GM23338 (cell line): ENCODE data around the gene SRGN. TPM values are rescaled to one million over a fixed set of nuclear protein-coding genes. Genes with fewer than 3 reads are reported as not detected.

ENCODE experiments used
- ATAC-seq: fragments of 200-7000 bp; cut with Tn5 transposase; 3 replicates; pipeline ENCODE4 v1.9.1; 2020
- DNase-seq: peaks from one replicate; pipeline ENCODE4 v3.0.0-alpha.2; 2015; ENCODE audit warnings: low spot score
- H2AFZ ChIP-seq: fragments of 200-600 bp; sonication (generic); 2 replicates; pipeline ENCODE4 v1.8.0; 2016; ENCODE audit warnings: antibody characterized with exemption, mild to moderate bottlenecking, moderate library complexity
- H3F3A ChIP-seq: fragments of 200-600 bp; sonication (generic); replicated peaks from 2 replicates; pipeline ENCODE4 v1.8.0; 2017; ENCODE audit warnings: antibody characterized with exemption, mixed run types, low read depth
- H3K27ac ChIP-seq: fragments of 200-600 bp; sonication (generic); 2 replicates; pipeline ENCODE4 v1.6.1; 2016; ENCODE audit warnings: low read depth
- H3K27me3 ChIP-seq: fragments of 200-600 bp; sonication (generic); 2 replicates; pipeline ENCODE4 v1.8.0; 2016; ENCODE audit warnings: mild to moderate bottlenecking, mixed run types, moderate library complexity; ENCODE audit not compliant: insufficient read depth
- H3K36me3 ChIP-seq: fragments of 200-600 bp; sonication (generic); 2 replicates; pipeline ENCODE4 v1.8.0; 2016; ENCODE audit warnings: mild to moderate bottlenecking; ENCODE audit not compliant: insufficient read depth
- H3K4me1 ChIP-seq: fragments of 200-600 bp; sonication (generic); 2 replicates; pipeline ENCODE4 v1.8.0; 2016; ENCODE audit warnings: mild to moderate bottlenecking, moderate library complexity; ENCODE audit not compliant: insufficient read depth
- H3K4me2 ChIP-seq: fragments of 200-600 bp; sonication (generic); 2 replicates; pipeline ENCODE4 v1.7.1; 2017; ENCODE audit warnings: mixed run types
- H3K4me3 ChIP-seq: fragments of 200-600 bp; sonication (generic); 2 replicates; pipeline ENCODE4 v1.6.1; 2016; ENCODE audit warnings: mixed run types
- H3K79me2 ChIP-seq: fragments of 200-600 bp; sonication (generic); replicated peaks from 2 replicates; pipeline ENCODE4 v1.8.0; 2017; ENCODE audit warnings: mild to moderate bottlenecking; ENCODE audit not compliant: insufficient read depth
- H3K9me2 ChIP-seq: fragments of 200-600 bp; sonication (generic); 2 replicates; pipeline ENCODE4 v1.8.0; 2017; ENCODE audit not compliant: insufficient read depth
- H4K20me1 ChIP-seq: fragments of 200-600 bp; sonication (generic); replicated peaks from 2 replicates; pipeline ENCODE4 v1.8.0; 2017; ENCODE audit warnings: mild to moderate bottlenecking; ENCODE audit not compliant: insufficient read depth
- H3K27ac Mint-ChIP-seq: 2 replicates; pipeline ENCODE4 v1.8.0; 2020; ENCODE audit warnings: inconsistent platforms, mild to moderate bottlenecking, moderate library complexity, mixed read lengths
- H3K27me3 Mint-ChIP-seq: 3 replicates; pipeline ENCODE4 v1.8.0; 2022; ENCODE audit warnings: low read depth, mild to moderate bottlenecking, moderate library complexity, mixed read lengths, inconsistent platforms; ENCODE audit not compliant: insufficient read depth, poor library complexity
- H3K36me3 Mint-ChIP-seq: 3 replicates; pipeline ENCODE4 v1.8.0; 2021; ENCODE audit warnings: low read depth, mild to moderate bottlenecking, inconsistent platforms, moderate library complexity, mixed read lengths
- H3K4me1 Mint-ChIP-seq: 3 replicates; pipeline ENCODE4 v1.8.0; 2020; ENCODE audit warnings: mild to moderate bottlenecking, inconsistent platforms, mixed read lengths
- H3K4me3 Mint-ChIP-seq: 3 replicates; pipeline ENCODE4 v1.8.0; 2021; ENCODE audit warnings: moderate library complexity, mild to moderate bottlenecking, inconsistent platforms, mixed read lengths
- H3K9me3 Mint-ChIP-seq: 3 replicates; pipeline ENCODE4 v1.8.0; 2020; ENCODE audit warnings: moderate library complexity, mild to moderate bottlenecking, inconsistent platforms, mixed read lengths
- CTCF ChIP-seq, 2 experiments: fragments of 200-600 bp in 1 of 2; sonication (generic) in 1 of 2; conservative IDR thresholded peaks; 2 replicates each; pipeline versions ENCODE4 v1.5.1 to v1.6.1; 2016 to 2017; ENCODE audit warnings: antibody characterized with exemption in 2 of 2, low read depth in 2 of 2, mild to moderate bottlenecking in 2 of 2, moderate library complexity in 1 of 2
- EZH2 ChIP-seq: fragments of 200-600 bp; sonication (generic); IDR thresholded peaks from one replicate; pipeline ENCODE4 v1.8.0; 2017; ENCODE audit warnings: antibody characterized with exemption, mild to moderate bottlenecking, low read depth; ENCODE audit not compliant: unreplicated experiment
- NANOG ChIP-seq: IDR thresholded peaks from 2 replicates; pipeline ENCODE4 v1.6.1; 2016; ENCODE audit warnings: antibody characterized with exemption, borderline replicate concordance
- STAT1 ChIP-seq: IDR thresholded peaks from one replicate; pipeline ENCODE4 v1.6.1; 2016; ENCODE audit warnings: antibody characterized with exemption; ENCODE audit not compliant: unreplicated experiment
- ZNF114 ChIP-seq: fragments of 250-450 bp; sonication (Bioruptor Pico); IDR thresholded peaks from 2 replicates; pipeline ENCODE4 v1.5.0; 2020; ENCODE audit warnings: mild to moderate bottlenecking, moderate library complexity
- ZNF462 ChIP-seq: fragments of 250-450 bp; sonication (Bioruptor Pico); IDR thresholded peaks from 2 replicates; pipeline ENCODE4 v1.5.0; 2020; ENCODE audit warnings: mild to moderate bottlenecking, moderate library complexity
- polyA plus RNA-seq: library from polyadenylated mRNA; unstranded; fragments of >200 nt; fragmentation: Nextera tagmentation; extraction: Ambion mirVana; gene quantifications from 2 replicates; pipeline ENCODE4 v1.2.1, GENCODE V29; 2016
- total RNA-seq: library from RNA; depleted of rRNA; stranded (reverse); fragments of >200 nt; shearing (Covaris generic); gene quantifications from 2 replicates; pipeline ENCODE4 v1.2.3, GENCODE V29; 2014

The SRGN gene
- total and polyA plus RNA-seq, 2 experiments from 2014 or later = not detected

DNA sequence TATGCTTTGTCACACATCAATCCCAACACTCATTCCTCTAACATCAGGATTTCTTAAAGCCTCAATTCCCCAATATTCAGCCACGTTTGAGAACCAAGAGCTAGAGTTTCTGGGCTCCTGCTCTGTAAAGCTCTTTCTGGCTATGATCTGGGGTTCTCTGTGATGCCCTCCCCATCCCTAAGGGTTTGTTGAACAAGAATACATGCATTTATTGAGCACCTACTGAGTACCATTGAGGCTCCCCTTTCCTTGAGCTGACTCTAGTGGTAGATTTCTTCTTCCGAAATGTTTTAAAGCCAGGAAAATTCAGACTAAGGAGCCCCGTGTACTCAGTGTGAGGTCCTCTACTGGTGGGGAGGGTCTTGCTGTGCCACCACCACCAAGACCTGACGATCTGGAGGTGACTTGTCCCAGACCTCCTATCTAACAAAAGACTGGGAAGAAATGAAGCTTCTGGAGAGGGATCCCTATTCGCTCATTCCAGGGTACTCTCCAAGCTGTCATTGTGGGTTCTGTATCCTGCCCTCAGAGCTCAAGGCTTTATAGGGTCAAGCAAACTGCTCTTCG, 23.1 kb upstream of the SRGN start:
- Mint-ChIP-seq H3K4me1 (peaks cover 5% of the 10 kb centered on the region; the same call in 2 of the 3 replicates), H3K27me3 (peaks cover 6% of the 10 kb centered on the region), H3K9me3 (no peaks in the 10 kb centered on the region), H3K27ac (no peak overlapping the region), H3K4me3 (no peak overlapping the region), H3K36me3 (no peaks in the 10 kb centered on the region)
- no peaks in the 10 kb centered on the region for H3F3A ChIP-seq
- no peak overlapping the region for H3K27ac ChIP-seq
- no peak for DNase-seq
- H2AFZ ChIP-seq = no peak overlapping the region
- H3K36me3 ChIP-seq = no peaks in the 10 kb centered on the region
- H3K4me3 ChIP-seq = no peak overlapping the region
- ATAC-seq = no peak
- no peaks in the 10 kb centered on the region for H3K9me2 ChIP-seq
- H3K79me2 ChIP-seq = no peaks in the 10 kb centered on the region
- H4K20me1 ChIP-seq = no peaks in the 10 kb centered on the region
- H3K27me3 ChIP-seq = no peaks in the 10 kb centered on the region
- TF ChIP-seq ZNF114 (CRISPR knock-in tag) (no peak), CTCF (conservative IDR thresholded peaks at IDR 0.05; ENCODE audit: low read depth in 2 of 2) (no peak), STAT1 (no peak), EZH2 (no peak), NANOG (no peak), ZNF462 (no peak)
- no peaks in the 10 kb centered on the region for H3K4me1 ChIP-seq
- no peak overlapping the region for H3K4me2 ChIP-seq
